ENCODE results near the gene CTDSPL2.

DNA sequence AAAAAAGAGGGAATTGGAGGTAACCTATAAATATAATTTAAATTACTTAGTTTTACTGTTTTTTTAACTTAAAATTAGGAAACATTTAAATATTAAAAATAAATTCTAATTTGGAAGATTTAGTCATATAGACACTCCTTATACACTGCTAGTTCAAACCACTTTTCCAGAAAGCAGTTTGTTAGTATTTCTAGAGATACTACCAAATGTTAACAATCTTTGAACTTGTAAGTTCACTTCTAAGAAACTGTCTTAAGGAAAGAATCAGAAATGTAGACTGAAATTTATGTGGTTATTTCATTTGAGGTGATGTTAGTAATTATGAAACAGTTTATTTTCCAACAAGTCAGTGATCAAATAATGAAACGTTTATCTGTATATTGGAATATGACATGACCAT is 22.7 kb downstream of the CTDSPL2 start:
- TF ChIP-seq POLR2A (IDR thresholded peaks at IDR 0.05; ENCODE audit: low read length) = no peak
- no peak for TF ChIP-seq GATA1 (IDR thresholded peaks at IDR 0.05; ENCODE audit: low read depth, low read length)
